GM19025 (cell line): ENCODE results near the gene POLR2J3.
A peak's percentile ranks its signal among the peaks of the same experiment; 100 is the strongest.
"Not testable (repeated sequence)": the region's sequence is repeated elsewhere in the genome, so short reads cannot be mapped to it uniquely, and the experiment has no call there.

Source experiments
- ATAC-seq: cut with Tn5 transposase; IDR thresholded peaks from one replicate; pipeline ENCODE4 v1.9.1; 2021; ENCODE audit warnings: mild to moderate bottlenecking, low read depth, moderate library complexity; ENCODE audit not compliant: unreplicated experiment

Gene POLR2J3

GRCh38 chr7:102527182-102527581 is 45.2 kb downstream of the POLR2J3 start:
- not testable (repeated sequence) for ATAC-seq

GRCh38 chr7:102524803-102525202 is 47.6 kb downstream of the POLR2J3 start:
- not testable (repeated sequence) for ATAC-seq

DNA sequence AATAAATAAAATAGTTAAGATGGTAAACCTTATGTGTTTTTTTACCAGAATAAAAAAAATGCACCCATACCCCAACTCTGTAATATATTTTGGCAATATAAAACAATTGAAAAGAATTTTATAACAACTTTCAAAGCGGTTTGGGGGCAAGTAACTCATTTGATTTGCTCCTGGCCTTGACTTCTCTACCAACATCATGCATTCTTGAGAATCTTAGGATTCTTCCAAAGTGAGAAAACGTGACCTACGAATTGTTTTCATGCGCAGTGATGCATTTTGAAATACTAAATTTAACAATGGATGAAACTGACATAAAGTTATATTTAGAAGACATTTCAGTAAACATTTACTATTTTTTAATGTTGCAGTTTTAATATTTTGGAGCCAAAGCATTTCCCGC is 51.6 kb downstream of the POLR2J3 start:
- not testable (repeated sequence) for ATAC-seq

- peak; percentile 74 for ATAC-seq
Observed at GRCh38 chr7:102517550-102518147, 54.7 kb downstream of the POLR2J3 start, which contains the start of gene RASA4B. Gene RASA4B (minus strand): TSS chr7:102517777. CDS start chr7:102517710, 67 bp downstream.
